Smooth muscle cell of the brain vasculature (primary cell): Measurements from ENCODE around the gene PCDHA9.
"Not testable (repeated sequence)": the region's sequence is repeated elsewhere in the genome, so short reads cannot be mapped to it uniquely, and the experiment has no call there.

Source experiments
- DNase-seq: peaks from one replicate; pipeline ENCODE4 v3.0.0-alpha.2; 2012; ENCODE audit warnings: low read depth, low spot score

PCDHA9 gene

GRCh38 chr5:140848139-140849102 is at the start of gene PCDHA9:
Gene PCDHA9, plus strand, starts transcription at chr5:140848382. Its CDS starts 114 bp downstream, at chr5:140848496.
- not testable (repeated sequence) for DNase-seq

- no peak for DNase-seq
Observed at GRCh38 chr5:140800816-140801493, 47.2 kb upstream of the PCDHA9 start, which contains the start of gene PCDHA3. Gene PCDHA3, plus strand, starts transcription at chr5:140801057.

GRCh38 chr5:140801494-140801841 is 46.7 kb upstream of the PCDHA9 start:
- no peak for DNase-seq

- not testable (repeated sequence) for DNase-seq
Observed at GRCh38 chr5:140802381-140802780, 45.8 kb upstream of the PCDHA9 start.

GRCh38 chr5:140802781-140803271 is 45.4 kb upstream of the PCDHA9 start:
- no peak for DNase-seq

- DNase-seq, result no peak
Observed at GRCh38 chr5:140806834-140807775, 41.1 kb upstream of the PCDHA9 start, which contains the start of gene PCDHA4. Gene PCDHA4, plus strand, starts transcription at chr5:140807068.

GRCh38 chr5:140808241-140808888 is 39.8 kb upstream of the PCDHA9 start:
- not testable (repeated sequence) for DNase-seq

GRCh38 chr5:140808889-140809291 is 39.3 kb upstream of the PCDHA9 start:
- no peak for DNase-seq

- DNase-seq, result no peak
Observed at GRCh38 chr5:140821375-140822280, 26.6 kb upstream of the PCDHA9 start, which contains the start of gene PCDHA5. Gene PCDHA5, plus strand, starts transcription at chr5:140821613.

GRCh38 chr5:140822281-140822629 is 25.9 kb upstream of the PCDHA9 start:
- no peak for DNase-seq

- DNase-seq, result not testable (repeated sequence)
Observed at GRCh38 chr5:140822969-140823368, 25.2 kb upstream of the PCDHA9 start.

GRCh38 chr5:140823475-140823874 is 24.7 kb upstream of the PCDHA9 start:
- no peak for DNase-seq

- no peak for DNase-seq
Observed at GRCh38 chr5:140827704-140828361, 20.3 kb upstream of the PCDHA9 start, which contains the start of gene PCDHA6. Gene PCDHA6, plus strand, starts transcription at chr5:140827960. Its CDS starts 132 bp downstream, at chr5:140828092.

- DNase-seq, result no peak
Observed at GRCh38 chr5:140828362-140828737, 19.8 kb upstream of the PCDHA9 start.

GRCh38 chr5:140829511-140830501 is 18.4 kb upstream of the PCDHA9 start:
- not testable (repeated sequence) for DNase-seq

GRCh38 chr5:140833993-140834392 is 14.2 kb upstream of the PCDHA9 start, which contains the start of gene PCDHA7:
Gene PCDHA7, plus strand, starts transcription at chr5:140834269. Its CDS starts 115 bp downstream, at chr5:140834384.
- DNase-seq, result no peak

- not testable (repeated sequence) for DNase-seq
Observed at GRCh38 chr5:140834439-140835008, 13.7 kb upstream of the PCDHA9 start.
